ENCODE data around the gene MAGI3.
"Not testable (repeated sequence)": the region's sequence is repeated elsewhere in the genome, so short reads cannot be mapped to it uniquely, and the experiment has no call there.

Gene MAGI3

DNA sequence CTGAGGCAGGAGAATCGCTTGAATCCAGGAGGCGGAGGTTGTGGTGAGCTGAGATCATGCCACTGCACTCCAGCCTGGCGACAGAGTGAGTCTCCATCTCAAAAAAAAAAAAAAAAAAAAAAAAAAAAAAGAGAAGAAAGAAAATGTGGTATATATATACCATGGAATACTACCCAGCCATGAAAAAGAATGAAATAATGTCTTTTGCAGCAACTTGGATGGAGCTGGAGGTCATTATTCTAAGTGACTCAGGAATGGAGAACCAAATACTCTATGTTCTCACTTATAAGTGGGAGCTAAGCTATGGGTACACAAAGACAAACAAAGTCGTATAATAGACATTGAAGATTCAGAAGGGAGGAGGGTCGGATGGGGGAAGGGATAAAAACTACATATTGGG lies 214.2 kb downstream of the MAGI3 start:
- not testable (repeated sequence) for H3K18ac ChIP-seq (ENCODE audit: low read length); H2BK12ac ChIP-seq (ENCODE audit: low read length); H3K36me3 ChIP-seq (ENCODE audit: control insufficient read depth in 1 of 2, insufficient read depth in 2 of 2, low read length in 2 of 2); H3K14ac ChIP-seq (ENCODE audit: low read length); H2BK120ac ChIP-seq (ENCODE audit: insufficient read depth, low read length, poor library complexity); H3K4me2 ChIP-seq (ENCODE audit: low read length); H4K8ac ChIP-seq (ENCODE audit: low read depth, low read length); H3K4ac ChIP-seq (ENCODE audit: low read depth, low read length); H2BK5ac ChIP-seq (ENCODE audit: low read depth, low read length, poor library complexity); DNase-seq; H4K12ac ChIP-seq (ENCODE audit: low read depth, low read length); H3K4me1 ChIP-seq (ENCODE audit: control insufficient read depth in 1 of 2, insufficient read depth in 2 of 2, low read length in 2 of 2); H3K23ac ChIP-seq (ENCODE audit: low read length); H2AK5ac ChIP-seq (ENCODE audit: low read length); H3K27me3 ChIP-seq (ENCODE audit: insufficient read depth, low read length); H4K91ac ChIP-seq (ENCODE audit: low read depth, low read length); H2AFZ ChIP-seq (ENCODE audit: insufficient read depth, low read length, poor library complexity); H3K9ac ChIP-seq (ENCODE audit: low read length); H3K27ac ChIP-seq (ENCODE audit: low read depth, low read length); H3K79me1 ChIP-seq (ENCODE audit: low read length); H3K4me3 ChIP-seq (ENCODE audit: low read depth, low read length); H3K9me3 ChIP-seq (ENCODE audit: insufficient read depth, low read depth, low read length); H3K79me2 ChIP-seq (ENCODE audit: control insufficient read depth, insufficient read depth, low read length, poor library complexity)
- no CpG with 5 or more reads among the region's 5 CpGs for WGBS (ENCODE audit: extremely low coverage, insufficient coverage, insufficient read length)

DNA sequence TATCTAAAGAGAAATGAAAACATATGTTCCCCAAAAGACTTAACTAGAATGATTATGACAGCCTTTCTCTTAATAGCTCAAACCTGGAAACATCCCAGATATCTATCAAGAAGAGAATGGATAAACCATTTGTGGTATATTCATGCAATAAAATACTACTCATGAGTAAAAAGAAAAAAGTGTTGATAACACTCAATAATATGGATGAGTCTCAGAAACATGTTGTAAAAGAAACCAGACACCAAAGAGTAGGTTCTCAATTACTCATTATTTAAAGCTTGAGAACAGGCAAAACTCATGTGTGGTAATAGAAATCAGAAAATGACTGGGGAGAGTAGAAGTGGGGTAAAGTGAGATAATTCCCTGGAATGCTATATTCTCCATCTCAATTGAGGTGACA lies 214.8 kb downstream of the MAGI3 start:
- Histone ChIP-seq H2BK5ac (ENCODE audit: low read depth, low read length, poor library complexity) (no peak overlapping the region), H3K18ac (ENCODE audit: low read length) (no peak overlapping the region), H4K91ac (ENCODE audit: low read depth, low read length) (no peak overlapping the region)

DNA sequence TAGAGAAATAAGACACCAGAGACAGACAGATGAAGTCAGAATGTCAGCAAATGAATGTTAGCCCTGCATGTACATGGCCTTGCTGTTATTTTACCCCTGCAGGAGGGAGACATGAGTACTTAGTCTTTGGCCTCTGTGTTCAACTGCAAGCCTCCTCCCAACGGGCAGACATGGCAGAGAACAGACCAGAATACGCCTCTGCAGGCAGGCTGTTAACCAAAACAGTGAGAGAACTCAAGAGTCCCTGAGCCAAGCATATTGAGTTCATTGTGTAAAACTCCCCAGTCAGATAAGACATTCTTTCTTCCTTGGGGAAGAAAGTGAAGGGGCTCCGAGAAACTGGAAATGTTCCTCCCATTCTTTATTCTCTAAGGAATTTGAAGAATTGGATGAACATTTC lies 218.1 kb downstream of the MAGI3 start:
- Histone ChIP-seq H3K4me3 (ENCODE audit: low read depth, low read length) (no peak overlapping the region), H2AFZ (ENCODE audit: insufficient read depth, low read length, poor library complexity) (no peak overlapping the region), H3K4me2 (ENCODE audit: low read length) (no peak overlapping the region), H3K79me2 (ENCODE audit: control insufficient read depth, insufficient read depth, low read length, poor library complexity) (no peaks in the 10 kb centered on the region), H4K12ac (ENCODE audit: low read depth, low read length) (no peak overlapping the region), H3K36me3 (ENCODE audit: control insufficient read depth in 1 of 2, insufficient read depth in 2 of 2, low read length in 2 of 2) (peaks cover 0 to 1% of the 10 kb centered on the region in 2 experiments), H3K18ac (ENCODE audit: low read length) (no peak overlapping the region), H3K4me1 (ENCODE audit: control insufficient read depth in 1 of 2, insufficient read depth in 2 of 2, low read length in 2 of 2) (no peaks in the 10 kb centered on the region), H3K79me1 (ENCODE audit: low read length) (no peaks in the 10 kb centered on the region), H2BK12ac (ENCODE audit: low read length) (no peak overlapping the region), H3K23ac (ENCODE audit: low read length) (no peak overlapping the region), H3K27ac (ENCODE audit: low read depth, low read length) (no peak overlapping the region), H3K9me3 (ENCODE audit: insufficient read depth, low read depth, low read length) (no peaks in the 10 kb centered on the region), H4K91ac (ENCODE audit: low read depth, low read length) (no peak overlapping the region), H2AK5ac (ENCODE audit: low read length) (no peak overlapping the region), H3K4ac (ENCODE audit: low read depth, low read length) (no peak overlapping the region), H2BK120ac (ENCODE audit: insufficient read depth, low read length, poor library complexity) (no peak overlapping the region), H3K27me3 (ENCODE audit: insufficient read depth, low read length) (no peaks in the 10 kb centered on the region), H3K14ac (ENCODE audit: low read length) (no peak overlapping the region), H4K8ac (ENCODE audit: low read depth, low read length) (no peak overlapping the region), H2BK5ac (ENCODE audit: low read depth, low read length, poor library complexity) (no peak overlapping the region), H3K9ac (ENCODE audit: low read length) (no peak overlapping the region)
- no peak for DNase-seq
- no CpG with 5 or more reads among the region's 3 CpGs for WGBS (ENCODE audit: extremely low coverage, insufficient coverage, insufficient read length)

More for the DNA sequence above, 214.8 kb downstream of the MAGI3 start:
- H3K4me2 ChIP-seq (ENCODE audit: low read length) = no peak overlapping the region
- peaks cover 0 to 1% of the 10 kb centered on the region in 2 experiments for H3K36me3 ChIP-seq (ENCODE audit: control insufficient read depth in 1 of 2, insufficient read depth in 2 of 2, low read length in 2 of 2)
- no peak overlapping the region for H3K14ac ChIP-seq (ENCODE audit: low read length)
- no peak overlapping the region for H2BK120ac ChIP-seq (ENCODE audit: insufficient read depth, low read length, poor library complexity)
- H3K27ac ChIP-seq (ENCODE audit: low read depth, low read length) = no peak overlapping the region
- H4K12ac ChIP-seq (ENCODE audit: low read depth, low read length) = no peak overlapping the region
- no peaks in the 10 kb centered on the region for H3K27me3 ChIP-seq (ENCODE audit: insufficient read depth, low read length)
- H2BK12ac ChIP-seq (ENCODE audit: low read length) = no peak overlapping the region
- H2AK5ac ChIP-seq (ENCODE audit: low read length) = no peak overlapping the region
- H2AFZ ChIP-seq (ENCODE audit: insufficient read depth, low read length, poor library complexity) = no peak overlapping the region
- no peak for DNase-seq
- no peak overlapping the region for H3K4ac ChIP-seq (ENCODE audit: low read depth, low read length)
- no peaks in the 10 kb centered on the region for H3K79me2 ChIP-seq (ENCODE audit: control insufficient read depth, insufficient read depth, low read length, poor library complexity)
- H3K4me3 ChIP-seq (ENCODE audit: low read depth, low read length) = no peak overlapping the region
- H3K9ac ChIP-seq (ENCODE audit: low read length) = no peak overlapping the region
- H3K4me1 ChIP-seq (ENCODE audit: control insufficient read depth in 1 of 2, insufficient read depth in 2 of 2, low read length in 2 of 2) = no peaks in the 10 kb centered on the region
- no peaks in the 10 kb centered on the region for H3K9me3 ChIP-seq (ENCODE audit: insufficient read depth, low read depth, low read length)
- H4K8ac ChIP-seq (ENCODE audit: low read depth, low read length) = no peak overlapping the region
- H3K23ac ChIP-seq (ENCODE audit: low read length) = no peak overlapping the region
- no peaks in the 10 kb centered on the region for H3K79me1 ChIP-seq (ENCODE audit: low read length)

DNA sequence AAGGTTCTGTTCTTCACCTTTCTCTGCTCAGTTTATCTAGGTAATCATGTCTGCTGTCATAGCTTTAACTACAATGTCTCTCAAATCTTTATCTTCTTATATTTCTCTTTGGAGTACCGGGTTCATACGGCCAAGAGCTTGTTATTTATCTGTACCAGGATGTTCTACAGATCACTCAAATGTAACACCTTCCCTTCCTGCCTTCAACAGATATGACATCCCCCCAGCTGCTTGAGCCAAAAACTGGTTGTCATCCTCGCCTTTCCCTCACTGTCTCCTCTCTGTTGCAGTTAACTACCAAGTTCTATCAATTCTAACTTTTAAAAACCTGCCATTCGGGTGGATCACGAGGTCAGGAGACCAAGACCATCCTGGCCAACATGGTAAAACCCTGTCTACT lies 220.1 kb downstream of the MAGI3 start:
- Histone ChIP-seq H3K79me1 (ENCODE audit: low read length) (no peaks in the 10 kb centered on the region), H4K8ac (ENCODE audit: low read depth, low read length) (no peak overlapping the region), H2AK5ac (ENCODE audit: low read length) (no peak overlapping the region), H4K91ac (ENCODE audit: low read depth, low read length) (no peak overlapping the region), H3K27me3 (ENCODE audit: insufficient read depth, low read length) (no peaks in the 10 kb centered on the region), H2BK12ac (ENCODE audit: low read length) (no peak overlapping the region), H3K9me3 (ENCODE audit: insufficient read depth, low read depth, low read length) (no peaks in the 10 kb centered on the region), H3K23ac (ENCODE audit: low read length) (no peak overlapping the region), H3K4me3 (ENCODE audit: low read depth, low read length) (no peak overlapping the region), H3K14ac (ENCODE audit: low read length) (no peak overlapping the region), H3K9ac (ENCODE audit: low read length) (no peak overlapping the region), H4K12ac (ENCODE audit: low read depth, low read length) (no peak overlapping the region), H2AFZ (ENCODE audit: insufficient read depth, low read length, poor library complexity) (no peak overlapping the region), H3K79me2 (ENCODE audit: control insufficient read depth, insufficient read depth, low read length, poor library complexity) (no peaks in the 10 kb centered on the region), H3K4ac (ENCODE audit: low read depth, low read length) (no peak overlapping the region), H2BK120ac (ENCODE audit: insufficient read depth, low read length, poor library complexity) (no peak overlapping the region), H3K27ac (ENCODE audit: low read depth, low read length) (no peak overlapping the region), H3K36me3 (ENCODE audit: control insufficient read depth in 1 of 2, insufficient read depth in 2 of 2, low read length in 2 of 2) (peaks cover 0 to 1% of the 10 kb centered on the region in 2 experiments), H2BK5ac (ENCODE audit: low read depth, low read length, poor library complexity) (no peak overlapping the region), H3K4me2 (ENCODE audit: low read length) (no peak overlapping the region), H3K4me1 (ENCODE audit: control insufficient read depth in 1 of 2, insufficient read depth in 2 of 2, low read length in 2 of 2) (no peaks in the 10 kb centered on the region), H3K18ac (ENCODE audit: low read length) (no peak overlapping the region)
- no CpG with 5 or more reads among the region's 5 CpGs for WGBS (ENCODE audit: extremely low coverage, insufficient coverage, insufficient read length)
- no peak for DNase-seq

DNA sequence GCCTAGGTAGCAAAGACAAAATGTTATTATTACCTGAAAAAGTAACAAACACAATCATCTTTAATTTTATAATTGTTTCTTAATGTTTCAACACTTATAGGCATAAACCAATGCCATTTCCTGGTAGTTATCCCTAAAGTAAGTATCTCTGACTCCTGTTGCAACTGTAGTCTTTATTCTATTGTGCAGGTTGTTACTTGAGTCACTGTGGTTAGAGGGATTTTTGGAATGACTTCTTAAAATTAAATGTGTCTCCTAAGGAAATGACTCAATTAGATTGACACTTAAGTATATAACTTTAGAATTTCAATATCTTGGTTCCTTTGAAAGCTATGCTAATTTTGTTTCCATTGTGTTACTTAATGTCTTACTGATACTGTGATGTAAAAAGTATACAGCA lies 225.1 kb downstream of the MAGI3 start:
- no peak overlapping the region for H2AK5ac ChIP-seq (ENCODE audit: low read length)
- H3K27me3 ChIP-seq (ENCODE audit: insufficient read depth, low read length) = no peaks in the 10 kb centered on the region
- no peak overlapping the region for H3K4ac ChIP-seq (ENCODE audit: low read depth, low read length)
- H3K79me2 ChIP-seq (ENCODE audit: control insufficient read depth, insufficient read depth, low read length, poor library complexity) = no peaks in the 10 kb centered on the region
- no peak overlapping the region for H4K8ac ChIP-seq (ENCODE audit: low read depth, low read length)
- no peak overlapping the region for H2BK12ac ChIP-seq (ENCODE audit: low read length)
- H3K4me3 ChIP-seq (ENCODE audit: low read depth, low read length) = no peak overlapping the region
- no peak overlapping the region for H3K9ac ChIP-seq (ENCODE audit: low read length)
- no peak overlapping the region for H3K27ac ChIP-seq (ENCODE audit: low read depth, low read length)
- no peak overlapping the region for H3K14ac ChIP-seq (ENCODE audit: low read length)
- H3K4me1 ChIP-seq (ENCODE audit: control insufficient read depth in 1 of 2, insufficient read depth in 2 of 2, low read length in 2 of 2) = no peaks in the 10 kb centered on the region
- no peaks in the 10 kb centered on the region for H3K9me3 ChIP-seq (ENCODE audit: insufficient read depth, low read depth, low read length)
- no peak overlapping the region for H2AFZ ChIP-seq (ENCODE audit: insufficient read depth, low read length, poor library complexity)
- H3K23ac ChIP-seq (ENCODE audit: low read length) = no peak overlapping the region
- no peak overlapping the region for H4K12ac ChIP-seq (ENCODE audit: low read depth, low read length)
- no peak overlapping the region for H3K4me2 ChIP-seq (ENCODE audit: low read length)
- no peaks in the 10 kb centered on the region for H3K36me3 ChIP-seq (ENCODE audit: control insufficient read depth in 1 of 2, insufficient read depth in 2 of 2, low read length in 2 of 2)
- H3K79me1 ChIP-seq (ENCODE audit: low read length) = no peaks in the 10 kb centered on the region
- H2BK120ac ChIP-seq (ENCODE audit: insufficient read depth, low read length, poor library complexity) = no peak overlapping the region
- H2BK5ac ChIP-seq (ENCODE audit: low read depth, low read length, poor library complexity) = no peak overlapping the region
- no peak for DNase-seq
- H3K18ac ChIP-seq (ENCODE audit: low read length) = no peak overlapping the region
- H4K91ac ChIP-seq (ENCODE audit: low read depth, low read length) = no peak overlapping the region

Measured in trophoblast cell (in vitro differentiated cells and primary cell).